Adrenal gland (tissue), 12 donors: Measurements from ENCODE around the gene NGRN. TPM values are rescaled to one million over a fixed set of nuclear protein-coding genes. Genes with fewer than 3 reads are reported as not detected.
"Not testable (repeated sequence)": the region's sequence is repeated elsewhere in the genome, so short reads cannot be mapped to it uniquely, and the experiment has no call there.

Experiments
- DNase-seq, 7 donors: peaks; one replicate each; pipeline ENCODE4 v3.0.0-alpha.2; 2019 to 2020
- H3K27ac ChIP-seq, 5 donors: fragments of 200-600 bp; sonication (generic) in 4 of 5; 1 replicate in 3 of 5; 2 replicates in 2 of 5; pipeline versions ENCODE4 v1.5.1 to v1.8.0; 2016 to 2020; ENCODE audit warnings: mild to moderate bottlenecking in 1 of 5
- H3K27me3 ChIP-seq: fragments of 200-600 bp; 2 replicates; pipeline ENCODE4 v1.8.0; 2021
- H3K36me3 ChIP-seq, 2 donors: fragments of 200-600 bp; replicated peaks in 1 of 2; 1 replicate in 1 of 2; 2 replicates in 1 of 2; pipeline versions ENCODE4 v1.5.1 to v1.8.0; 2018 to 2022
- H3K4me1 ChIP-seq, 2 donors: fragments of 200-600 bp; replicated peaks in 1 of 2; 1 replicate in 1 of 2; 2 replicates in 1 of 2; pipeline versions ENCODE4 v1.5.1 to v1.8.0; 2018 to 2021
- H3K4me3 ChIP-seq, 4 donors: fragments of 200-600 bp; sonication (generic) in 3 of 4; one replicate each; pipeline ENCODE4 v1.5.1; 2016 to 2018
- H3K9me3 ChIP-seq, 3 donors: fragments of 200-600 bp; sonication (generic) in 1 of 3; replicated peaks in 1 of 3; 1 replicate in 2 of 3; 2 replicates in 1 of 3; pipeline versions ENCODE4 v1.5.1 to v1.8.0; 2016 to 2021
- CTCF ChIP-seq, 6 experiments: fragments of 450-650 bp in 4 of 6; fragments of 200-600 bp in 2 of 6; sonication (generic) in 1 of 6; IDR thresholded peaks; 1 replicate in 5 of 6; 2 replicates in 1 of 6; pipeline versions ENCODE4 v1.5.1 to v1.8.0; 2016 to 2021; ENCODE audit warnings: antibody characterized with exemption in 6 of 6, mild to moderate bottlenecking in 2 of 6, moderate library complexity in 1 of 6
- POLR2A ChIP-seq, 2 donors: fragments of 450-650 bp; IDR thresholded peaks; one replicate each; pipeline ENCODE4 v1.6.1; 2017; ENCODE audit warnings: antibody characterized with exemption in 2 of 2, mild to moderate bottlenecking in 2 of 2, moderate library complexity in 1 of 2
- WGBS, 4 donors: extraction: QIAGEN DNeasy Blood & Tissue Kit in 2 of 4; methylation state at CpG; one replicate each; pipeline versions ENCODE4 v1.1.5 to v1.1.7; 2013 to 2017; 5-methylcytosine and 5-hydroxymethylcytosine counted together
- intact Hi-C, 2 donors: fragments of 100-400 bp; cut with DNase I; formaldehyde crosslinking; loops; one replicate each; pipeline versions ENCODE4 v1.14.1 to v1.15.0; 2022 to 2023
- polyA plus RNA-seq, 3 donors: library from polyadenylated mRNA; stranded (reverse); fragments of 200-250 nt in 2 of 3; fragments of 350-450 nt in 1 of 3; fragmentation: Illumina TruSeq in 1 of 3; extraction: RNeasy Lipid Tissue Mini Kit (QIAGEN cat#74804) in 1 of 3; gene quantifications; one replicate each; pipeline ENCODE4 v1.2.3, GENCODE V29; 2013 to 2014
- total RNA-seq, 9 donors: library from RNA; depleted of rRNA in 4 of 9; stranded (reverse); fragments of >200 nt in 4 of 9; fragments of 120-200 nt in 1 of 9; fragmentation: NEBNext Ultra II Directional in 1 of 9; extraction: Animal tissue kit (Norgen Biotek cat#: 25700) in 1 of 9; gene quantifications; one replicate each; pipeline versions ENCODE4 v1.1.0 to v1.2.4, GENCODE V29; 2013 to 2023
- donor health status: healthy with polysubstance abuse.
- donor health status: Bipolar disorder and iron deficiency.
- donor health status: DM: yes; HTN: yes; CAD: no.
- donor health status: DM: no; HTN: no; CAD: no.
- donor health status: DM: no; HTN: no; CAD: no.
- donor health status: DM: yes; HTN: yes; CAD: no.

Gene NGRN
- total and polyA plus RNA-seq, 12 donors: 53.5 to 133 (median 103) TPM

- DNase-seq: peak; percentile 67 to 86 (median 78)
- H3K36me3 ChIP-seq, H3K27me3 ChIP-seq, H3K27ac ChIP-seq, H3K4me1 ChIP-seq, H3K4me3 ChIP-seq, H3K9me3 ChIP-seq, intact Hi-C loops: not testable (repeated sequence)
- 50 to 56% (median 51%) methylated on average over 9 to 13 of the region's 13 CpGs for WGBS, 4 donors
- TF ChIP-seq CTCF (IDR thresholded peaks at IDR 0.05): peak; percentile 53 to 80 (median 68)
Observed at GRCh38 chr15:90293040-90293810, 27.8 kb downstream of the NGRN start.

GRCh38 chr15:90294159-90294558, 28.7 kb downstream of the NGRN start:
- H3K9me3 ChIP-seq: no peaks in the 10 kb centered on the region
- no peaks in the 10 kb centered on the region for H3K36me3 ChIP-seq
- no peaks in the 10 kb centered on the region for H3K27me3 ChIP-seq
- 73 to 89% (median 81%) methylated on average over 6 of the region's 6 CpGs for WGBS, 4 donors
- no peak overlapping the region for H3K27ac ChIP-seq
- intact Hi-C loops: no loop called here
- no peaks in the 10 kb centered on the region for H3K4me1 ChIP-seq
- no peak for TF ChIP-seq CTCF (IDR thresholded peaks at IDR 0.05)
- no peak for TF ChIP-seq POLR2A (IDR thresholded peaks at IDR 0.05)
- DNase-seq: no peak
- H3K4me3 ChIP-seq: no peak overlapping the region

GRCh38 chr15:90294601-90295269, 29.3 kb downstream of the NGRN start:
- DNase-seq: no peak
- H3K4me1 ChIP-seq: no peaks in the 10 kb centered on the region
- no peak overlapping the region for H3K4me3 ChIP-seq
- intact Hi-C loops: no loop called here
- whole genome bisulfite sequencing, 4 donors: 60 to 73% (median 71%) methylated on average over 9 to 16 of the region's 16 CpGs
- H3K36me3 ChIP-seq: no peaks in the 10 kb centered on the region
- H3K27ac ChIP-seq: no peak overlapping the region
- no peaks in the 10 kb centered on the region for H3K9me3 ChIP-seq
- TF ChIP-seq CTCF (IDR thresholded peaks at IDR 0.05): no peak
- no peak for TF ChIP-seq POLR2A (IDR thresholded peaks at IDR 0.05)
- no peaks in the 10 kb centered on the region for H3K27me3 ChIP-seq

GRCh38 chr15:90295270-90295648, 29.8 kb downstream of the NGRN start:
- Histone ChIP-seq H3K4me1 (no peaks in the 10 kb centered on the region), H3K4me3 (no peak overlapping the region), H3K9me3 (no peaks in the 10 kb centered on the region), H3K27me3 (no peaks in the 10 kb centered on the region), H3K36me3 (no peaks in the 10 kb centered on the region), H3K27ac (no peak overlapping the region)
- intact Hi-C loops: no loop called here
- 73 to 100% (median 79%) methylated on average over 1 to 10 of the region's 10 CpGs for WGBS, 4 donors
- TF ChIP-seq CTCF (IDR thresholded peaks at IDR 0.05) (no peak), POLR2A (IDR thresholded peaks at IDR 0.05) (no peak)
- DNase-seq: no peak

GRCh38 chr15:90296316-90296884, 30.9 kb downstream of the NGRN start:
- H3K27me3 ChIP-seq, H3K4me3 ChIP-seq, H3K27ac ChIP-seq, H3K36me3 ChIP-seq, H3K4me1 ChIP-seq, H3K9me3 ChIP-seq, intact Hi-C loops, DNase-seq: not testable (repeated sequence)
- 49 to 63% (median 52%) methylated on average over 4 of the region's 4 CpGs for WGBS, 4 donors
